Measurements from ENCODE around the gene GNAT1. TPM values are rescaled to one million over a fixed set of nuclear protein-coding genes. Genes with fewer than 3 reads are reported as not detected.

Gene GNAT1
- total and polyA plus RNA-seq, 2 of the 13 experiments (the other 11 are each of a cell fraction or from before 2014, with no cell fraction given) = 0.15 TPM; not detected in 1

- TF ChIP-seq CHD4 (IDR thresholded peaks at IDR 0.05; ENCODE audit: borderline replicate concordance, low read length) (no peak), REPIN1 (CRISPR knock-in tag; IDR thresholded peaks at IDR 0.05; ENCODE audit: borderline replicate concordance, low read depth) (peak; percentile 93; the same call in 1 of the 2 replicates), ZBTB25 (CRISPR knock-in tag; IDR thresholded peaks at IDR 0.05) (no peak; the same call in 1 of the 2 replicates), E2F2 (CRISPR knock-in tag; IDR thresholded peaks at IDR 0.05; ENCODE audit: borderline replicate concordance) (no peak; the same call in 1 of the 2 replicates), SP1 (IDR thresholded peaks at IDR 0.05) (no peak), SP1 (CRISPR knock-in tag; IDR thresholded peaks at IDR 0.05) (no peak), MED8 (CRISPR knock-in tag; IDR thresholded peaks at IDR 0.05; ENCODE audit: insufficient replicate concordance) (peak; percentile 96), BRF2 (CRISPR knock-in tag; IDR thresholded peaks at IDR 0.05) (peak; percentile 96), SKIL (CRISPR knock-in tag; IDR thresholded peaks at IDR 0.05; ENCODE audit: borderline replicate concordance) (peak; percentile 98), SPEN (CRISPR knock-in tag; IDR thresholded peaks at IDR 0.05; ENCODE audit: low read depth) (peak; percentile 56; the same call in 1 of the 2 replicates), FOXA1 (IDR thresholded peaks at IDR 0.05) (no peak), FOXA1 (CRISPR knock-in tag; IDR thresholded peaks at IDR 0.05) (peak; percentile 61; the same call in 1 of the 2 replicates), ETV5 (CRISPR knock-in tag; IDR thresholded peaks at IDR 0.05; ENCODE audit: borderline replicate concordance) (peak; percentile 77; the same call in 1 of the 2 replicates), ZNF609 (CRISPR knock-in tag; IDR thresholded peaks at IDR 0.05; ENCODE audit: borderline replicate concordance) (peak; percentile 98), PRMT3 (CRISPR knock-in tag; IDR thresholded peaks at IDR 0.05; ENCODE audit: borderline replicate concordance, low read depth) (no peak), JUN (CRISPR knock-in tag; IDR thresholded peaks at IDR 0.05) (peak; percentile 89)
Measured at GRCh38 chr3:50208677-50209344, 17.4 kb downstream of the GNAT1 start (continued).

Data from HepG2 (cell line).